Activated naive CD4-positive, alpha-beta T cell treated with anti-CD3 and anti-CD28 coated beads, Interleukin-2, amount 50 U/mL, for 16 hours (primary cell): Measurements from ENCODE around the gene RAET1L.
"Not testable (repeated sequence)": the region's sequence is repeated elsewhere in the genome, so short reads cannot be mapped to it uniquely, and the experiment has no call there.

Experiments used
- DNase-seq: peaks from one replicate; pipeline ENCODE4 v3.0.0-alpha.2; 2020

The RAET1L gene

GRCh38 chr6:150043501-150044412 is 18.4 kb upstream of the RAET1L start:
- DNase-seq, result no peak

- no peak for DNase-seq
These were observed 17.8 kb upstream of the RAET1L start for GRCh38 chr6:150043096-150043495.

GRCh38 chr6:150038202-150039062 is 13.1 kb upstream of the RAET1L start:
- DNase-seq, result no peak

- DNase-seq, result no peak
These were observed 12.3 kb upstream of the RAET1L start for GRCh38 chr6:150037526-150038201.

GRCh38 chr6:150036081-150036480 is 10.7 kb upstream of the RAET1L start:
- no peak for DNase-seq

GRCh38 chr6:150033207-150033771 is 8.0 kb upstream of the RAET1L start:
- no peak for DNase-seq

GRCh38 chr6:150032598-150032997 is 7.3 kb upstream of the RAET1L start:
- no peak for DNase-seq

GRCh38 chr6:150030611-150031010 is 5.3 kb upstream of the RAET1L start:
- no peak for DNase-seq

GRCh38 chr6:150029749-150030148 is 4.4 kb upstream of the RAET1L start:
- no peak for DNase-seq

GRCh38 chr6:150029276-150029675 is 3.9 kb upstream of the RAET1L start:
- DNase-seq, result no peak

- DNase-seq, result no peak
These were observed 3.5 kb upstream of the RAET1L start for GRCh38 chr6:150028799-150029198.

- DNase-seq, result no peak
These were observed 2.7 kb upstream of the RAET1L start for GRCh38 chr6:150027806-150028565.

- no peak for DNase-seq
These were observed 1.9 kb upstream of the RAET1L start for GRCh38 chr6:150026976-150027805.

GRCh38 chr6:150024646-150025155 is 631 bp downstream of the RAET1L start:
- no peak for DNase-seq

- DNase-seq, result not testable (repeated sequence)
These were observed 1.3 kb downstream of the RAET1L start for GRCh38 chr6:150024021-150024420.

GRCh38 chr6:150021870-150022269 is 3.5 kb downstream of the RAET1L start:
- not testable (repeated sequence) for DNase-seq

GRCh38 chr6:150018846-150019580 is 6.3 kb downstream of the RAET1L start:
- no peak for DNase-seq

- DNase-seq, result not testable (repeated sequence)
These were observed 8.2 kb downstream of the RAET1L start for GRCh38 chr6:150017186-150017521.

GRCh38 chr6:150016324-150017185 is 8.8 kb downstream of the RAET1L start:
- DNase-seq, result peak; percentile 40
